ENCODE measurements around the gene ATF2. TPM values are rescaled to one million over a fixed set of nuclear protein-coding genes. Genes with fewer than 3 reads are reported as not detected.

Gene ATF2
- total and polyA plus RNA-seq, 9 of the 15 experiments (the other 6 are each of a cell fraction or from before 2014, with no cell fraction given), result 24.2 to 111 (median 45.9) TPM

GRCh38 chr2:175167792-175168563 is at the start of gene ATF2 (continued):
- TF ChIP-seq HES1 (IDR thresholded peaks at IDR 0.05; ENCODE audit: low read depth), result no peak
- TF ChIP-seq POLR3A (IDR thresholded peaks at IDR 0.05; ENCODE audit: borderline replicate concordance, extremely low read depth, insufficient read depth, insufficient read length), result no peak
- no peak for TF ChIP-seq ZNF217 (CRISPR knock-in tag; IDR thresholded peaks at IDR 0.05)
- TF ChIP-seq FOXA3 (CRISPR knock-in tag; conservative IDR thresholded peaks at IDR 0.05 in 1 of 2, IDR thresholded peaks at IDR 0.05 in 1 of 2), result peak; percentile 42 to 91; a peak in 3 of 4 replicates
- no peak for TF ChIP-seq ZNF311 (CRISPR knock-in tag; IDR thresholded peaks at IDR 0.05)
- TF ChIP-seq ATF1 (CRISPR knock-in tag; IDR thresholded peaks at IDR 0.05), result no peak
- peak; percentile 85 for TF ChIP-seq ATF1 (tag; IDR thresholded peaks at IDR 0.05)
- TF ChIP-seq STAT6 (CRISPR knock-in tag; IDR thresholded peaks at IDR 0.05), result peak; percentile 87; the same call in 1 of the 2 replicates
- no peak for TF ChIP-seq ADNP (tag; IDR thresholded peaks at IDR 0.05)
- peak; percentile 2 for TF ChIP-seq HMGN3 (IDR thresholded peaks at IDR 0.05; ENCODE audit: borderline replicate concordance, extremely low read depth, insufficient read length, low read depth, low read length)
- 0 out of 4 replicates have a peak, but pooled peaks of 1 of the 2 experiments have one; percentile 62 for TF ChIP-seq ZNF639 (CRISPR knock-in tag; conservative IDR thresholded peaks at IDR 0.05 in 1 of 2, IDR thresholded peaks at IDR 0.05 in 1 of 2)
- no peak for TF ChIP-seq ZKSCAN1 (IDR thresholded peaks at IDR 0.05; ENCODE audit: low read depth, low read length)
- peak; percentile 82; the same call in 1 of the 2 replicates for TF ChIP-seq ZBTB17 (CRISPR knock-in tag; IDR thresholded peaks at IDR 0.05)
- TF ChIP-seq U2AF2 (optimal IDR thresholded peaks at IDR 0.05; ENCODE audit: low read depth, low read length), result no peak
- TF ChIP-seq TFAM (CRISPR knock-in tag; conservative IDR thresholded peaks at IDR 0.05), result no peak
- TF ChIP-seq ZNF133 (CRISPR knock-in tag; IDR thresholded peaks at IDR 0.05), result no peak
- peak in 1 of 2 experiments; percentile 28; a peak in 1 of 4 replicates for TF ChIP-seq NONO (IDR thresholded peaks at IDR 0.05; ENCODE audit: low read depth in 2 of 2, low read length in 1 of 2)
- no peak for TF ChIP-seq CHCHD3 (CRISPR knock-in tag; IDR thresholded peaks at IDR 0.05)
- peak; percentile 69 for TF ChIP-seq PHF20 (IDR thresholded peaks at IDR 0.05; ENCODE audit: partially characterized antibody)
- TF ChIP-seq ESRRB (CRISPR knock-in tag; IDR thresholded peaks at IDR 0.05; ENCODE audit: borderline replicate concordance), result no peak
- no peak for TF ChIP-seq TBL1XR1 (IDR thresholded peaks at IDR 0.05; ENCODE audit: low read length in 2 of 2)
- TF ChIP-seq ZNF197 (CRISPR knock-in tag; IDR thresholded peaks at IDR 0.05; ENCODE audit: low read depth), result no peak
